HG02763 (cell line): ENCODE results near the gene B3GAT2.

Experiments used
- ATAC-seq: cut with Tn5 transposase; IDR thresholded peaks from one replicate; pipeline ENCODE4 v1.9.1; 2021; ENCODE audit warnings: mild to moderate bottlenecking, moderate library complexity; ENCODE audit not compliant: unreplicated experiment

The B3GAT2 gene

DNA sequence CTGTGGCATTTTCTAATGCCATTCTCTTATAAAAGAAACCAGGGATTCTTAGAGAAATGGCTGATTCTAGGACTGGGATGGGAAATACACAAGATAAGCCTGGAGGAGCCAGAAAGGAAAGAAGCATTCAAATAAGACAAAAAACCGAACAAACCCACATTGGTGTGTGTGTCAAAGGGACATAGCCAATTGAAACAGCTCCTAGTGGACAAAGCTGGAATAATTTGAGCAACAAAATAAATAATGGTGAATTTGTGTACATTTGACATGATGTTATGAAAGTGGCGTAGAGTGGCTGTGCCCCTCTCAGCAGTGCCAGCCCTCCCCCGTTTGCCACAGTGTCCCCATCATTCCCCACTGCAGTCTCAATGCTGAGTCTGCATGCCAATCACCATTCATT is 55.5 kb downstream of the B3GAT2 start:
- ATAC-seq: no peak

DNA sequence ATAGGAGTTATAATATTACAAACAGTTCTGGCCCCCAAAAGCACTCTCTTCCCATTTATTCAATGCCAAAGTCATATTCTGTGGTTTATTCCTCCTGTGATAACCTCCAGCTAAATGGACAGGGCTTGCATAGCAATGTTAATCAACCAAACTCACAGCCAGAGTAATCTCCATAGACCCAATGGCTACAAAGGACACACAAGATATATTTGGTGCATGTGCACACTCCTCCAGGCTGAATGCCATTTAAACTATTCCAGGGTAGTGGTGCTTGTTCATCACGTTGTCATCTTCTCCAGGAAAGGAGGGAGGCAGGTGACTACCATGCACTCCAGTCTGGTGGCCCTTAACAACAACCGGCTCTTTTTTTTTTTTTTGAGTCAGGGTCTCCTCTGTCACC is 56.8 kb downstream of the B3GAT2 start:
- no peak for ATAC-seq

DNA sequence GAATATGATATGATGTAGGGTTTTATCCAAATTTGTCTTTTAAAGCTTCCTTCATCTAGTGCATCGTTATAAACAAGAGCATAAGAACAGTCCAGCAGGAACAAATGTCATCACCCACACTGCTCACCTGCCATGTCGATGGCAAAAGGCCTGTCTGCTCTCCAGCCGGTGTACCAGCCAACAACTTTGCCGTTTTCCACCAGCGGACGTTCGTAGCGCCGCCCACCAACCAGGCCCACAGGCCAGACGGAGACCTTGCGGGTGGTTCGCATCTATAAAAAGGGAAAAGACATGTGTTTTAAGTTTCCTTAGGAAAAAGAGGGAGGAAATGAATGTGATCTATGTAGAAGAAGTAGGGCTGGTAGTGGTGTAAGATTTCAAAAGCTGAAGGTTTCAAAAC is 62.9 kb downstream of the B3GAT2 start:
- no peak for ATAC-seq

DNA sequence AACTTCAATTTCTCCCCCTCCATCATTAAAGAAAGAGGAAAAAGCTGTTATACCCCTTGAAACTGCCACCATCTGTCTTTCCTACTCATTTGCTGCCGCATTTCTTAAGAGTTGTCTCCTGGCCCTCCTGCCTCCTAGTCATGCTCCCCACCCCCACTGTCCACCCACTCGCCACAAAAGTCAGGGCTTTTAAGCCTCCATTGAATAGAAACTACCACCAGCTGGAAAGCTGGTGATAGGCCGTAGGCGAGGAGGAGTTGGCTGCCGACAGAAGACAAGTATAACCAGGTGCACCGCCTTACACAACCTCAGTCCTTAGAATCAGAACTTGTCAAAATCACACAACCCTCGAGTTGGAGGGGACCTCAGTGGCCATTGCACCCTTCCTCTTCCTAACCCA is 67.6 kb downstream of the B3GAT2 start:
- no peak for ATAC-seq

DNA sequence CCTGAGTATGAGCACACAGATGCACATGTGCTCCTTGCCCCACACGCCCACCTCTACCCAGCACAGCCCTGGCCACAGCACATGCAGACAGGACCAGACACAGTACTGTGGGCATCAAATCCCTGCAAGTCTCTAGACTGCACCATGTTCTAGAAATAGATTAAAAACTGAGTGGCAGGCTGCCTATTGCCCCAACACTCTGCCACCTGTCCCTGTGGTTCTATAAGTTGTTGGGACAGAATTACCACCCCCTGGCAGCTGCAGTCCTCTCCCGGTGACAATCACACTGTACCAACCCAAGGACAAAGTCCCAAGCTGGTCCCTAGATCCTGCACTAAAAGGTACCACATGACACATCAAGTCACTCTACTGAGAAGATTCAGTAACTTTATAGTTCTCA is 70.2 kb downstream of the B3GAT2 start:
- no peak for ATAC-seq

DNA sequence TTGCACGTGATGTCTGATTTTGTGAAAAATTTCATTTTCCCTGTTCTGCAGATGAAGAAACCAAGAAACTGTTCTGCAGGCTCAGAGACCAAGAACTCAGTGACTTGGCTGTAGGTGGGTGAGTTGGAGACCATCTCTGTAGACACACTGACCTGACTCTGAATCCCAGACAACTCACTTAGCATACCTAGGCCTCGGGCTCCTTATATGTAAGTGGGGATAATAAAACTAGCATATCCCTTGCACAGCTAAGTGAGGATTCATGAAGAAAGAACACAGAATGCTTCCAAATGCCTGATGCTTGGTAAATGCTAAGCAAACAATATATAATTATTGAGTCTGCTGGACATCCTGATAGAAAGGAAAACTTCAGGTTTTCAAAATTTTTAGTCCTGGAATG is 70.8 kb downstream of the B3GAT2 start:
- ATAC-seq: no peak

DNA sequence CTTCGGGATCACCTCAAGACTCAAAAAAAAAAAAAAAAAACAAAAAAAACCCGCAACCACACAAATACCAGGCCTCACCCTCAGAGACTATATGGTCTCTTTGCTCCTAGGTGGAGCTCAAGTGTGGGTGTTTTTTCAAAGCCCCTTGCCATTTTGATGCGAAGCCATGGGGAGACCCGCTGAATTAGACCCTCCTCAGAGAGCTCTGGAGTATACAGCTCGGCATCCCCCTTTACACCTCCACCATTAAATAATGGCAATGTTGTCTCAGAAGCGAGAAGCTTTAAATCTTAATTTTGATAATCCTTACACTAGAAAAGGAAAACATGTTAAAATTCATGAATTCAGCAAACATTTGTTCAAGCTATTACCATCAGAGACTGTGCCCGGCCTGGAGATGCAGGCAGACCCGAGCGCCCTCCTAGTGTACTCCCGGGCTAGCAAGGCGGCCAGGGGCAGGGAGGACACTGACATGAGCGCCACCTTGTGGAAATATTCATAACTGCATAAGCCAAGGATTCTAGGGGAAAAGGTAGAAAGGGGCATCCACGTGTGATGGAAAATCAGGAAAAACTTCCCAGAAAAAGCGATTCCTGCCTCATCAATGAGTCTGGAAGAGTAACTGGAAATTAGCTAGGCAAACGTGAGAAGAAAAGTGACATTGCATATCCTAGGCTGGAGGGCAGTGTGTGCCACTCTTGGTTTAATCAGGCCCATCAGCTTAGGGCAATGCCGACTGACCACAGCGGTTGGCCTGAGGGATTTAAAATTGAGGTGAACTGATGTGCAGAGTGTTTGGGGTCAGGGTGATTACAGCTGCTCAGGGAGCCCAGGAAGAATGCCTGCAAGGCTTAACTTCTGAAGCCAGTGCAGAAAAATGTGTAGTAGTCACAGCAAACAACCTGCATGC is 72.5 kb downstream of the B3GAT2 start:
- ATAC-seq: peak; percentile 66

DNA sequence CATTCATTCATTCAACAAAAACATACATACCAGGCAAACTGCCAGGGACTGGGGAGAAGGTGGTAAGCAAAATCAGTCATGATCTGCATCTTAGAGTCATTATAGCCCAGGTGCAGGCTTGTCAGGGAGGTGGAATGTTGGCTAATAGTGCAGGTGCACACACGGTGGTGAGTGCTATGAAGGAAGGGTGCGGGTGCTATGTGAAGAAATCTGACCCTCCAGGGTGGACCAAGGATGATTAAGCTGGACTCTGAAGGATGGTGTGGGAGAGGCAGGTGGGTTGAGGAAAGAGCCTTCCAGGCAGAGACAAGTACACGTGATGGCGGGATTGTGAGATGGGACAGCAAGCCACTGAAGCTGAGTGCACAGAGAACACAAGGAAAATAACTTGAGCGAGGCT is 77.4 kb downstream of the B3GAT2 start:
- ATAC-seq: no peak

DNA sequence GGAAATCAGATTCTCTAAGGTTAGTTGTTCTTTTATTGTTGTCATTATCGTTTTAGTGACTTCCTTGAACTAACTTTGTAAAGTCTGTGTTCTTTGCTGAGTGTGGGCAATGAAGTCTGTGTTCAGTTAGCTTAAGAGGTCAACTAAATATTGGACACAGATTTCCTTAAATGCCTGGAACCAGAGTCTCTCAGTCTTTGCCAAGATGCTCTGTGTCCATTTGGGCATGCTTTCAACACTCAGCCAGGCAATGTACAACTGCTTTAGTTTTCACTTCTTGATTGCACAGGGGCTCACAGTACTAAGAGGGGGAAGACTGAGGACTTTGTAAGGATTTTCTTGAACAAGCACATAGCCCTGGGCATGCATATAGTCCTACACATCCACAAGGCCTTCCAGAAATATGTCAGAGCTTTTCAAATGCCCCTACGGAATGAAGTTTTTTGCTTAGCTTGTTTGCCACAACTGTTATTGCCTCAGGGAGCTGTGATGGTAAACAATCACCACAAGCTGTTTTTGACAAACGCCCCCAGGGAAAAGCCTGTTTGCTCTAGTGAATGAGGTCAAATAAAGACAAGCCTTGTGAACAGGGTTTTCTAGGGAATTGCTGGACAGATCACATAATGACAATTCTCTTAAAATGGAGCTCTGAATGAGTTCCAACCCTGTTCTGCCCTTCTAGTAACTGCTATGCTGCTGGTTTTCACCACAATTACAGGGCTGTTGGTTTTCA is 82.5 kb downstream of the B3GAT2 start:
- ATAC-seq: no peak

DNA sequence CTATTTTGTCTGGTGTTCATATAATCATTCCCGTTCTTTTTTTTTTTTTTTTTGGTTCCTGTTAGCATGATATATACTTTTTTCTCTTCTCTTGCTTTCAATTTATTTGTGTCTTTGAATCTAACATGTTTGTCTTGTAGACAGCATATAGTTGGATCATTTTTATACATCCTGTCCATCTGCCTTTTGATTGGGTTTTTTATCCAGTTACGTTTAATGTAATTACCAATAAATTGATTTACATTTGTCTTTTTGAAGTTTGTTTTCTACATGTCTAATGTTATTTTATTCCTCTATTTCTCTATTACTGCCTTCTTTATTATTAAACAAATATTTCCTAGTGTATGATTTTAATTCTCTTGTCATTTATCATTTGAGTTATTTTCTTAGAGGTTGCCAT is 84.4 kb downstream of the B3GAT2 start:
- ATAC-seq: no peak

DNA sequence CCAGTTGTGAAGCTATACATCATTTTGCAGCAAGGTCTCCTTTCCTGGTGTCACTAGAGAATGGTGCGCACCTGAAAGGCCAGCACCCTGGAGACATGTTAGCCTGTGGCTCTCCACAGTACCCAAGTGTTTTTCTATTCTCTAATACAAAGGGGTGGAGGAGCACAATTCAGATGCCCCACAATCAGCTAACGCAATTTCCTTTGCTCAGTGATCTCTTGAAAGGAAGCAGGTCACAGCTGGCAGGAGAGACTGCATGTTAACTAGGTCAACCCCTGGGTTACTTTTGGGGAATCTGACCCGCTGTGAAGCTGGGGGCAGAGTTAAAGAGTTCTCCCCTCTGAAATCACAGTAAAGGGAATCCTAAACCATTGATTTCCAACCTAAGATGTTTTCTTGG is 92.5 kb downstream of the B3GAT2 start:
- no peak for ATAC-seq

DNA sequence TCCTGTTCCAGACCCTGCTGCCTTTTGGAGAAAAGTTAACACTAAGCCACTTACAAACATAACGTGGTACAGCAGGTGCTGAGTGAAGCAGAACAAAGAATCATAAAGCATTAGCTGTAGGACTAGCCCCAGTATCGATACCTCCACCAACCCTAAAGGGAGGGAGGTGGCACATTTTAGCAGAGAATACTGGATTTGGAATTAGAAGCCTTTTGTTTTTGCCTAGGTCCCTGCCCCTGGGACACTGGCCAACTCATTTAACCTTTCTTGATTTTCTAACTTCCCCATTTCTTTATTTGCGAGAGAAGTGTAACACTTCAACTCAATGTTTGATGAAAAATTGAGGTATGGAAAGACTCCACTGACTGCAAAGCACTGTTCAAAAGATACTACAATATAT is 93.5 kb downstream of the B3GAT2 start:
- ATAC-seq: no peak

DNA sequence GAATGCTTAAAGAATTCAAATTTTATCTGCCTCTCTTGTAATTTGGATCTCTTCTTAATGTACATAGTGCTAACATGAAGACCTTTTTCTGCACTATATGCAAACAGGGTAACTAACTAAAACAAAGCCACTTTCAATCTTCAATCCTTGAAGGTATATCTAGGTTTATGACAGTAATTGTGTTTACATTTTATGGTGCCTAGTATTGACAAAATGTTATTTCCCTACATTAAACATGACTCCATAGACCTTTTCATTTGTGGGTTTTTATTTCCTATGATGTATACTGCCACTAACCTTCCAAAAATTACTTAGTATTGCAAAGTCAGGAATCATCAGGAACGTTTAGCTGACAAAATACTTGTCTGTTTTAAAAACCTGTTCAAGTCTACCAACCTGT is 95.9 kb downstream of the B3GAT2 start:
- no peak for ATAC-seq

DNA sequence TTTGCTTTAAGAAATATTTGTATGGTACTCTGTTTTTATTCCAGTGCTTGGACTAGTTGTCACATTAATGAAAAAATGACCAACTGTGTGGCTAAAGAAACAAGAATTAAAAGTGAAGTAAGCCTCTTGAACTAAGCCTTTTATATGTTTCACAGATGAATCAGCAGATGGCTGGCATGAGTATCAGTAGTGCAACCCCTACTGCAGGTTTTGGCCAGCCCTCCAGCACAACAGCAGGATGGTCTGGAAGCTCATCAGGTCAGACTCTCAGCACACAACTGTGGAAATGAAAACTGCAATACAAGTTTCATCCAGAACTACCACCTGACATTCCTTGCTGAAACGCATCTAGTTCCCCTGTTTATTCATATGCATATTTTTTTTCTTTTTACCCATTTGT is 96.8 kb downstream of the B3GAT2 start:
- no peak for ATAC-seq

DNA sequence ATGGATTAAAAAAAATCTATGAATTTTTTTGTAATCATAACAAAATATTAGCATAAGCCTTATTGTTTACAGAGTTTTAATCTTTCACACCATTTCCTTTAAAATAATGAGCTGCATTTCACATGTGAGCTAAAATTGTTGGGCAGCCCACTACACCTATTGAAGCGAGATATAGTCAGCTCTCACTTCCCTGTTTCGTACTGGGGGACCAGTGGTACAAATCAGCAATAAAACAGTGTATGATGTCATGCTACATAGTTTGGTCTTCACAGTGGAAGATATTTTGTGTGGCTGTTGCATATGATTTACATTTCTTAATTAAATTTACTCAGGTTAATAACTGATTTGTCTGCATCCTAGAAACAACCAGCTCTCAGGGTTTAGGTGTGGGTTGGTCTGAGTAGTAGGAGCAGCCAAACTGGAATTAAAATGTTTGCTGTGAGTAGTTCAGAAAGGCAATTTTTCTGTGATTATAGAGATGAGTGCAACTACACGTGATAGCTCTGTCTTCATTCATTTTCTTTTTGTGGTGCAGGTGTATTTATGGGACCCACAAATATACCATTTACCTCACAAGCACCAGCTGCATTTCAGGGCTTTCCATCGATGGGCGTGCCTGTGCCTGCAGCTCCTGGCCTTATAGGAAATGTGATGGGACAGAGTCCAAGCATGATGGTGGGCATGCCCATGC is 99.3 kb downstream of the B3GAT2 start:
- peak; percentile 99 for ATAC-seq

DNA sequence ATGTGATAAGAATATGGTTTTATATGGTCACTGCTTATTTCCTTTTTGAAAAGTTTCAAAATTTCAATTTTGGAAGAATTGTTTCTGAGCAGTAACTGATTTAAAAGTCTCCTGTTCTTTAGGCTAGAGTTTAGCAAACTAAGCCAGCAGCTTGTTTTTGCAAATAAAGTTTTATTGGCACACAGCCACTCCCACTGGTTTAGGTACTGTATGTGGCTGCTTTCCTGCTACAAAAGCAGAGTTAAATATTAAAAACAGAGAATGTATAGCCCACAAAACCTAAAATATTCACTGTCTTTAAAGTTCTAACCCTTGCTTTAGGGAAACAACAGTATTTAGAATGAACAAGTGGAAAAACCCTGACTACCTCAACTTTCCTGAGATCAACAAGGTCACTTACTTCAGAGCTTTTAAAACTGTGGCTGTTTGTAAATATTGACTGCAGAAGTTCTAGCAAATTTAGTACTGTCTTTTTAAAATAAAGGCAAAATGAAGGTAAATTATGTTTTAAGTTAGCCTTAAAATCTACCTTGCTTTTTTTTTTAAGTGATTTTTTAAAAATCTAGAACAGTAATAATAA is 104.1 kb downstream of the B3GAT2 start:
- ATAC-seq: no peak

DNA sequence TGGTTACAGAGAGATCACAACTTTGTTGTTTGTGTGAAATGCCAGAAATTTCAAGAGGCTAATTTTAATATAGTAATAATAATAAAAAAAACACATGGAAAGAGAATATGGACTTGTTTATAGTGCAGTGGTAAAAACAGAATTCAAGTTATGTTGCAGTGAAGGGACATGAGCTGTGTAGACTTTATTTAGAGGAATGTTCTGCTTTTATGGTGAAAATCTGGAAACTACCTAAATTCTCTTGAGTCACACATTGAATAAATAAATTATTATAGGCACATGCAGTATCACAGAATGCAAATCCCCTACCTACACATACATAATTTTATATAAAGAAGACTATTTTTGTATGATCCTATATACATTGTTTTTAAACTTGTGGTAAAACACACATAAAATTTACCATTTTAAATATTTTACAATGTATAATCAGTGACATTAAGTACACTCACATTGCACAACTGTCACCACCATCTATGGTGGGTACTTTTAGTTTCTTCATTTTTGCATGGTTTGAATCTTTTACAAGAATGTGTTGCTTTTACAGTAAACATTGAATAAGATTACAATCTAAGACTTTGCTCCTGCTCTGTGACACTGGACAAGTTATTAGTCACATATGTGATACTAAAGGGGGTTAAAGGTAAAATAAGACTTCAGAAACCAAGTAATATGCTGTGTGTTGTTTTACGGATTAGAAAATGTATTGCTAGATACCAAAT is 107.4 kb downstream of the B3GAT2 start:
- ATAC-seq: no peak

DNA sequence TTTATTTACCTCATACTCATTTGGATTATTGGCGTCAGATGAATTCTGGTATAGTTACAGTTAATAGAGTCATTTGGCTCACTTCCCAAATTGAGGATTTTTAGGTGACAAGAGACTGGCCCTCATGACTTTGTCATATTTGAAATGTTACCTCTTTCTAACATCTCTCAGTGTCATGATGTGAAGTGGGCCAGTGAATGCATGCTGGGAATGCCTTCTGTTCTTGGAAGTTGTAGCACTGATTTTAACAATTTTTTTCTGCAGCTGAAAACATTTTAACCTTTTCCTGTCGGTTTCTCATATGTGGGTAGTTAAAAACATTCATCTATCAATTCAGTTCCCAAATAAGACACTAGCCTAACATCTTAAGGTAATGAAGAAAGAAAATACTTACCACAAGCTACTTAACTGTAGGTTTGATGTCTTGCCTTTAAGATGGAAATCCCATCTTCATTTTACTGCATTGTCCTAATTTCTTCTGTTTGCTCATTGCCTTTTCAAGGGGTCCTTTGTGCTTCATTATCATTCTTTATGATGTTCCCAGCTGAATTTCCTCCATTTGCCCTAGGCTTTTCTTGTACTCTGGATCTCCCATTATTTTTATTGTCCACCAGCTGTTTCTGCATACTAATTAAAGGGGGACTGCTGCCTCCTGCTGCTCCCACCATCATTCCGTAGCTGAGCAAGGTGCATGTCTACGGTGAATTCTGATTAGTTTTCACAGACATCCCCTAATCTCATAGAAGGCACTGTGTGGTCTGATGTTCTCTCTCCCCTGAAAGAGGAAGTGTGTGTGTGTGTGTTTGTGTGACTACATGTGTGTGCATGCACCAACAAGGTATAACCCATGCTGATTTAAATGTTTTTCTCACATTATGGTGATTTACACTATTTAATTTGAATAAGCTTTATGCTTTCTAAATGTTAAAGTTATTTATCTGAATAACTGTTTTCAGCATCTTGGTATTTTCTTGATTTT is 109.5 kb downstream of the B3GAT2 start:
- no peak for ATAC-seq

DNA sequence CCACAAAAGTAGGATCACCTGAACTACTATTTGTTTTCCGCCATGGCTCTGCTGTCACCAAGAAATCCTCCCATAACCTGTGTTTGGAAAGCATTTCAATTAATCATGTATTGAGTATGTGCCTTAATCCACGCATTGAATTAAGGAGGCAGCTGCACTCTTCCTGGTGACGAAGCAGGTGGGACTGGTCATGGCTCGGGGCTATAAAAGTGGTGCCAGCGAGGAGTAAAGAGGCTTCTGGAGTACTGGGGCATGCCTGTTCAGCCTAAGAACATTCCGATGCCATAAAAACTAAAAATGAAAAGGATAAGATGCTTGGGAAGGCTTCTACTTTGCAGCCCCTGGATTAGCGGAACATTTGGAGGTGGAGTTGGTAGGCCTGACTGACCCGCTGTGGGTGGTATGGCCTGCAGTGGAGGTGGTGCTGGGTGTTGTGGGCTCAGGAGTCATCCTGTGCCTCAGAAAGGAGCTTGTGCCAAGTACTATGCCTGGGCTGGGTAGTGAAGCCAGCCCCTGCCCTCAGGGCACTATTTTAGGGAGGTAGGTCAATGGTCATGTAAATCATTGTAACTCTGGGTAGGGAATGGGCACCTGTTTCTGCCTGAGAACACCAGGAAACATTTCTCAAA is 110.5 kb downstream of the B3GAT2 start:
- no peak for ATAC-seq
